HG03469 (cell line): ENCODE results near the gene MTHFR.

Source experiments
- ATAC-seq: cut with Tn5 transposase; IDR thresholded peaks from one replicate; pipeline ENCODE4 v1.9.1; 2021; ENCODE audit warnings: mild to moderate bottlenecking, moderate library complexity, moderate number of reproducible peaks; ENCODE audit not compliant: unreplicated experiment

The MTHFR gene

DNA sequence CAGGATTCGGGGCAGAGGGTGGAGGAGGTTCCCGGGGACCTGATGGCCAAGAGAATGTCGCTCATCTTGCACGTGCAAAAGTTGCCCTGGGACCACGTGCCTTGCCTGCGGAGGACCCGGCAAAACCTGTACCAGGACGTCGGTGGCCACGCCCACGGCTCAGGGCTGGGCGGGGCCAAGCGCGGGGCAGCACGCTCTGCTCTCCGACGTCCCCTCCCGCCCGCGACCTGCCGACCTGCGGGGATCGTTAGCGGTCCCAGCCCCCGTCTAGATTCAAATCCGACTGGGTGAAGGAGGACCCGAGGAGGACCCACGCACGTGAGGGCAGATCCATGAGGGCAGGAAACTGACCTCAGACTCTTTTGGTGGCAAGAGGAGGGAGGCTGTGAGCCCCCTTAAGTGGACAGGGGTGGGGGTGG is 43.8 kb downstream of the MTHFR start, which contains the start of gene C1orf167:
Gene C1orf167 (plus strand): TSS at position 206 of the 419 bp plus-strand sequence. CDS start 2,208 bp downstream, outside the sequence.
- ATAC-seq, result no peak

GRCh38 chr1:11761285-11761684 is 44.5 kb downstream of the MTHFR start:
- no peak for ATAC-seq

- ATAC-seq, result no peak
Observed at GRCh38 chr1:11759791-11760190, 46.0 kb downstream of the MTHFR start.

GRCh38 chr1:11757047-11757446 is 48.7 kb downstream of the MTHFR start:
- ATAC-seq, result no peak

DNA sequence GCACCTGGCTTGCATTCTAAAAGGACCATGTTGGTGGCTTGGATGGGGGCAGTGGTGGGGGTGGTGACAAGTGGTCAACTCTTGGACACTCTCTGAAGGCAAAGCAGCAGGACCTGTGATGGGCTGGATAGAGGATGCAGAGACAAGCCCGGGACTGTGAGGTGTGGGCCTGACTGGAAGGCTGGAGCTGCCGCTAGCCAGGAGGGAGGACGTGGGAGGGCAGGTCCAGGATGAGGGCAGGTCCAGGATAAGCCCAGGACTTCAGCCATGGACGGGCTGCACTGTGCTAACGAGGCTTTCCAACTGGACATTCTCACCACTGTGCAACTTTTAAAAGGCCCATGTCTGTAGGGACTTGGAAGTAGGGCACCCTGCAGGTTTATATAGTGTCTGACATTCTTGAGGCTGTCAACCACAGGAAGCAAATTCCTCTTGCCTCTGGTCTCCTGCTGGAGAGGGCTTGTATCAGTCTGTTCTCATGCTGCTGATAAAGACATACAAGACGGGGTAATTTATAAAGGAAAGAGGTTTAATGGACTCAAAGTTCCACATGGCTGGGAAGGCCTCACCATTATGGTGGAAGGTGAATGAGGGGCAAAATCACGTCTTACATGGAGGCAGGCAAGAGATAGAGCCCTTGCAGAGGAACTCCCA is 52.1 kb downstream of the MTHFR start:
- no peak for ATAC-seq

GRCh38 chr1:11752359-11753088 is 53.2 kb downstream of the MTHFR start:
- ATAC-seq, result no peak

DNA sequence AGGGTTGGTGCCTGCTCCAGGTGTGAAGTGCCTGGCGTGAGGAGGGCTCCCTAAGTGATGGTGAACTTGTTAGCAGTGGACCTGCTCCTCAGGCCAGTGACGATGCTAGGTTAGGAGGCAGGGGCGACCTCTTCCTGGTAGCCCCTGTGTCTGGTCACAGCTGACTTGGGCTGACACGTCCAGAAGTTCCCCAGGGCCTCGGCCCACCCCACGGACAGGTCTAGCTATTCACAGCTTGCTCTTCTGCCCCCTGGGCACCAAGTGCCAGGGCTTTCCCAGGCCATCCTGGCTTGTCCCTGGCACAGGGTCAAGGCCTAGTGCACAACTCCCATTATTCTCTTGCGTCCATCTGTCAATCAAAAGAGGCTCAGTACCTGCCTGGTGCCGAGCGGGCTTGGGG is 54.7 kb downstream of the MTHFR start:
- no peak for ATAC-seq

DNA sequence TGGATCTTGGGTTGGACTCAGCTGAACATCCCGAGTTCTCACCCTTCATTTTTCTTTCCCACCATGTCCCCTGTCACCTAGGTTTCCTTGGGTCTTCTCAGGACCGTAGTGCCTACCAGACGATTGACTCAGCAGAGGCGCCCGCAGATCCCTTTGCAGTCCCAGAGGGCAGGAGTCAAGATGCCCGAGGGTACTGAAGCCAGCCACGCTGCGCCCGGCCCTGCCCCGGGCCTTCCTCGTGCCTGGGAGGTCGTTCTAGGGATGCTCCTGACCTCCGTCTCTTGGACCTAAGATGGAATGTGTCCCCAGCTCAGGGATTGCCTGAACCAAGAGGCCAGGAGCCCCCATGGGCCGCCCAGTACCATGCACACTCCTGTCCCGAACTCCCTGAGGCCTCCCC is 55.8 kb downstream of the MTHFR start:
- ATAC-seq, result no peak

DNA sequence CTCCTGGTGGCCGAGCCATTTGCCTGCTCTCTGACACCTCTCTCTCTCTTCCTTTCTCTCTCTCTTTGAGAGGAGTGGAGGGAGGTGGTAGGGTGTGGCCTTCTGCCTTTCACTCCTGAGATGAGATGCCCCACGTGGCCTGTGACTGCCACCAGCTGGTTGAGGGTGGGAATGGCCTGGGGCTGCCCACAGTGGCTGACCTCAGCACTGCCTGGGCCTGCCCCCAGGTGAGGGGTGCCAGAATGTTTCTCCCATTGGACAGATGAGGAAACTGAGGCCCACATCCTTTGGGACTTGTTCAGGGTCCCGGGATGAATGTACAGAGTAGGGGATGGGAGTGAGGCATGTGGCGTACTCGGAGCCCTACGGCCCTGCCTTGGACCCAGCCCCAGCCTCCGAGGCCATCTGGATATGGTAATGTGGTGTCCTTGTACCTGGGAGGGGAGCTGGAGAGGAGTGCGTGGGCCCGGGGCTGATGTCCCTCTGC is 56.5 kb downstream of the MTHFR start:
- ATAC-seq, result no peak

- no peak for ATAC-seq
Observed at GRCh38 chr1:11748294-11749202, 57.2 kb downstream of the MTHFR start.

DNA sequence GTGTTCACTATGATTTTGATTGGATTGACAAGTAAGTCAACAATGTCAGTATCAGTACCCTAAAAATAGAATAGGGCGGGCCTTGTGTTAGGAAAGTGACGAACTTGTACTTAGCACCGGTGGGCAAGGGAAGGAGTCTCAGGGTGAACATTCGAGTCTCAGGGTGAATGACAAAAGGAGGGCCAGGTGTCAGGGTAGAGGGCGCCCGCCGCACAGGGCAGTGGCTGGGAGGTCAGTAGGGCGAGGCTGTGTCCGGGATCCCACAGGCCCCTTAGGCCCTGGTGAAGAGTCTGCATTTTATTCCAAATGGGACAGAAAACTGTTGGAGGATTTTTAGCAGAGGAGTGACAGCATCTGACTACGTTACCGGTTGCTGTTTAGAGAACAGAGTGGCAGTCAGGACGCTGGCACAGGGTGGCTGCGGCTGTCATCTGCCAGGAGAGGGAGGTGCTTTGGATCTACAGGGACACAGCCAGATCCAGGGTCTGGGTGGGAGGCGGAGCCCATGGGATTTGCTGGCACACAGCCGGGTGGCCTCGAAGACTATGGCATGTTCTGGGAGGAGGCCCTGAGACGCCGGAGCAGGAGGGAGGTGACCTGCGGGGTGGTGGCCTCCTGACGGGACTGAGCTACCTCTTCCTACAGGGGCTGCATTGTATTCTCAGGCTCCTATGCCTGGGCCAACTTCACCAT is 58.8 kb downstream of the MTHFR start:
- ATAC-seq, result no peak

DNA sequence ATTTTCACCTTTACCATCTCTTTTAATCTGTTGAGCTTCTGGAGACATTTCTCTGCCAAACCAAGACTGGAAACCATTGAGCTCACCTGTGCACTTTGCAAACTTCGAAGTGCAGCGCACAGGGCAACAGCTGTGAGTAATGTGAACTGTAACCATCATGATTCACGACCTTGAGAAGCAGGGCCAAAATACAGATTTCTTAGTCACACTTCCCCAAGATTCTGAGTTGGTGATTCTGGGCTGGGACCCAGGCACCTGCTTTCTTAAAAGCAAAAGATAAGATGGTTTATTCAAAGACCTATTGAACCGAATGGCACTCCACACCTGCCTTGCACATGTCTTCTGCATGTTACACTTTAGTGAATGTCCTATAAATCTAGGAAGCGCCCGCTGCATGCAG is 59.7 kb downstream of the MTHFR start:
- ATAC-seq, result no peak

DNA sequence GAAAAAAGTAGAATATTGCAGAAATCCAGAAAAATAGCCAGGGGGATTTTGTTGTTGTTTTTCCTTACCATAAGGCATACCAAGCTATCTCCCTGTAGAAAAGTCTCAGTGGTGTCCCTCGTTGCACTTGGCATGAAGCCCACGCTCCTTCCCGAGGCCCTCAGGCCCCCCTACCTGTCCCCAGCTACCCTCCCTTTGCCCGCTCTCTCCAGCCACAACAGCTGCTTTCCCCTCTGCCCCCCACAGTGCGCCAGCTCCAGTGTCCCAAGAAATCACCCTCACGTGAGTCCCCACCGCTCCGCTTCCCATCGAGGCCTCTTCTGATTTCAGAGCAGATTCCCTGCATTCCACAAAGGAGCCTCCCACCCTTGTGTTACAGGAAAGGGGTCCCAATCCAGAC is 61.5 kb downstream of the MTHFR start:
- no peak for ATAC-seq

- no peak for ATAC-seq
Observed at GRCh38 chr1:11741919-11742558, 63.7 kb downstream of the MTHFR start.

DNA sequence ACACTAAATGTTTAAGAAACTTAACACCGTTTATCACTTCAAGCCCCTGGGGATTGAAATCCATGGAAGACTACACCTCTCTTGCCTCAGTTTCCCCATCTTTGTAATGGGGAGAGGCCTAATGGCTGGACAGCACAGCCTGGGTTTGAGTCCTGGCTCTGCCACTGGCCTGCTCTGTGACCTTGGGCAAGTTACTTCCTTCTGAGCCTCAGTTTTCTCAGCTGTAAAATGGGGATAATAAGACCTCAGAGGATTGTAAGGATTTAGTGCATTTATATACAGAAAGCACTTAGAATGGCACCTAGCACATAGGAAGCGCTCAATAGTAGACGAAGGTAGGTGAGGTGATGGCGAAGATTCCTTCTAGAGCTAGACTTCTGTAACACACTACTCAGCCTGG is 64.3 kb downstream of the MTHFR start:
- ATAC-seq, result no peak

DNA sequence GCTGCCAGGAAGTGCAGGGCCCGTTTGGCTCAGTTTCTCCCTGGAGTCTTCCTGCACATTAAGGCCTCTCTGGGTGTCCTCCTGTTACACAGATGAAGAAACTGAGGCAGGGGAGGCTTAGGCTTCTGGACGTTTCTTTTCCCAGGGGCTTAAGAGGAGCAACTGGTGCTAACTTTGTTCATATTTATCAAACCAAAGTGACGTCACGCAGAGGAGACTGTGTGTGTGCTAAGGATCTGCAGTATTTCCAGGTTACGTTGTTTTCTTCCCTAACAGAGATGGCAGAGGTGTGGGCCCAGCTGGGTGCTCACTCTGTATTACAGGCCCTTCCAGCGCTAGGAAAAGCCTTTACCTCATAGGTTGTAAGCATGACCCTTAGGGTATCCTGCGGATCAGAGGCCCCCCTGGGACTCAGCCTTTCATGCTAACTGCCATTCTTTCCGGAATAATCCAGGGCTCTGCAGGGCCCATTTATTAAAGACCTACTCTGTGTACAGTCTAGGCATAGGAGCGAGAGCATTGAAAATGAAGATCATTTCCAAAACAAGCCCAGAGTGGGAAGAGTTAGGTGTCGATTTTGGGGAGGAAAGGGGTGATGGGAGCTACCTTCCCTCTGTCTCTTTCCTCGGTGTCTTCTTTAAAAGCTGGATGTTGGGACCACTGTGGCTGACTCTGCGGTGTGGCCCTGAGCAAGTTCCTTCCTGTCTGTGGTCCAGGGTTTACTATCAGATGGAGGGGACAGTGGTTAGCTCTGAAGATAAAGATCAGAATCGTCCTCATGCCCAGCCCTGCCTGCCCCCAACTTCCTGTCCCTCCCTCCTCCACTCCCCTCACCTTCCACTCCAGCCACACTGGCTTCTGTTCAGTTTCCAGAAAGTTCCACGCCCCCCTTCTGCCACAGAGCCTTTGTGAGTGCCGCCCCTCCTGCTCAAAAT is 65.2 kb downstream of the MTHFR start:
- no peak for ATAC-seq

DNA sequence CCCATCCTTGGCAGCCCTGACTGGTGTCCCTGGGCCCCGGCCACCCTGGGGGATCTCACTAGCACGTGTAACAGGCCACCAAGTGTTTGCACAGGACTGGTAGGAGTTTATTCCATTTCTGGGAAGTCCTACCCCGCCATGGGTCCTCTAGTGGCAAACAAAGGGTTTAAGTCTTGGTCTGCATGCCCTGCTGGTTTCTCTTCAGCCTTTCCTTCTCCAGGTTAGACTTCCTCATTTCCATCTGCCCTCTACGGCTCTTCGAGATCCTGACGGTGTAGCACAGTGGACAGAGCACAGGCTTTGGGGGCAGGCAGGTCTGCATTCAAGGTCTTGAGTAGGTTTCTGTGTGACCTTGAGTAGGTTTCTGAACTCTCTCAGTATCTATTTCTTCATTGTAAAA is 67.0 kb downstream of the MTHFR start:
- no peak for ATAC-seq

DNA sequence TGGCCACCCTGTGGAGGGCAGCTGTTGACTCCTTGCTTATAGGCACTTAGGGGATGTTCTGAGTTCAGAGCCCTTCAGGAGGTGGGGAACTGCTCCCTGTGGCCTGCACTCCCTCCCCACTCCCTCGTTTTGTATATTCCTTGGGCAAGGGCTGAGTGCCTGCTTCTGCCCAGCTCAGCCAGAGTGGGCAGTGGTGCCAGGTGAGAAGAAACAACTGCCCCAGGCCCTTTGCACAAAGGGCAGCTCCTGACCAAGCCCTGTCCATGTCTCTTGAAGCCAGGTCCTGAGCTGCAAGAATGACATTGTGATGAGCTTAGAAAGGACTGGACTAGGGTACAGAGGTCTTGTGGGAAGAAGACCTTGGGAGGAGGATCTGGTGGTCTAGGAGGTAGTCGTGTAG is 67.7 kb downstream of the MTHFR start:
- no peak for ATAC-seq
